ENCODE results near the gene APPL1.
"Not testable (repeated sequence)": the region's sequence is repeated elsewhere in the genome, so short reads cannot be mapped to it uniquely, and the experiment has no call there.

APPL1 gene

GRCh38 chr3:57274845-57275244, 47.3 kb downstream of the APPL1 start:
- no peak for DNase-seq

- DNase-seq: no peak
Measured at GRCh38 chr3:57275393-57275792, 47.9 kb downstream of the APPL1 start.

GRCh38 chr3:57278237-57278636, 50.7 kb downstream of the APPL1 start:
- DNase-seq: no peak

GRCh38 chr3:57279685-57280084, 52.2 kb downstream of the APPL1 start:
- DNase-seq: no peak

- DNase-seq: peak; percentile 58
Measured at GRCh38 chr3:57281715-57282114, 54.2 kb downstream of the APPL1 start.

GRCh38 chr3:57283334-57283733, 55.8 kb downstream of the APPL1 start:
- no peak for DNase-seq

- no peak for DNase-seq
Measured at GRCh38 chr3:57287205-57287604, 59.7 kb downstream of the APPL1 start.

- no peak for DNase-seq
Measured at GRCh38 chr3:57288403-57288802, 60.9 kb downstream of the APPL1 start.

- DNase-seq: no peak
Measured at GRCh38 chr3:57292159-57292896, 64.8 kb downstream of the APPL1 start, which contains the start of gene ASB14. Gene ASB14 (minus strand): TSS chr3:57292685. CDS start chr3:57292033, 652 bp downstream.

- no peak for DNase-seq
Measured at GRCh38 chr3:57292897-57293526, 65.5 kb downstream of the APPL1 start.

GRCh38 chr3:57298041-57298440, 70.5 kb downstream of the APPL1 start:
- DNase-seq: no peak

GRCh38 chr3:57303520-57303919, 76.0 kb downstream of the APPL1 start:
- not testable (repeated sequence) for DNase-seq

- peak; percentile 12 for DNase-seq
Measured at GRCh38 chr3:57309769-57310360, 82.3 kb downstream of the APPL1 start.

GRCh38 chr3:57314204-57314603, 86.7 kb downstream of the APPL1 start:
- DNase-seq: no peak

Data from hematopoietic multipotent progenitor cell treated with erythropoietin and hydrocortisone succinate and interleukin-3 and kit ligand, for 6 days (in vitro differentiated cells).